Measurements from ENCODE around the gene LYRM7.
"Not testable (repeated sequence)": the region's sequence is repeated elsewhere in the genome, so short reads cannot be mapped to it uniquely, and the experiment has no call there.

Gene LYRM7

DNA sequence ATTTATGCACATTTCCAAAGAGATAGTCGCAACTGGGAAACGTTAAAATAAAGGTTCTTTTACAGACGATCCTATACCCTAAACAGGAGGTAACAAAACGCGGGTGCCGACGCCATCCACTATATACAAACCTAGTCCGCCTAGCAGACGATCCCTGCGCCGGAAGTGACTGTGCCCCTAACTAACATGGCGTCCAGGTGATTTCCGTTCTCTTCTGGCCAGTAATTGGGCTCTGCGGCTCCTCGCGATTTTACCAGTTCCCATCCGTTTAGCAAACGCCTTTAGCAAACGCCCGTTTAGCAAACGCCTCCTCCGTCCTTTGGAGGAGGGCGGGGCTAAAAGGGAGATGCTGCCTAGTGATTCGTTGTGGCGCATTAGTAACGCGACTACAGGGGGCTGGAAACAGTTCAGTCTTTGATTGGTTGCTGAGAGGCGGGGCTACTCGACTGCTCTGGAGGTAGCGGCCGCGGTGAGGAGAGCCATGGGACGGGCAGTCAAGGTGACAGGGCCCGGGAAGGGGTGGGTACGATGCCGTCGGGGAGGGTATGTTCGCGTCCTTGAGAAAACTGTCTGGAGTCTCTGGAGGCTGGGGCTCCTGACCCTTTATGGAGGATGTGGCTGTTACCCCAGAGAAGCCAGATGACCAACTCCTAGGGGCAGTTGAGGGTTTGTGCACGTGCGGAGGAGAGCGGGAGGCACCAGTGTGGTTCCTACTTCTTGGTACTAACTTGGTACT is at the start of gene LYRM7:
LYRM7 (plus strand) TSS at position 405 of the 736 bp plus-strand sequence; CDS start at position 482, 77 bp downstream.
- Mint-ChIP-seq H3K27me3 (no peaks in the 10 kb centered on the region), H3K4me1 (ENCODE audit: low read depth) (peaks cover 57% of the 10 kb centered on the region), H3K4me3 (peak within 1 kb of the TSS; percentile 99), H3K36me3 (ENCODE audit: low read depth) (peaks cover 9% of the 10 kb centered on the region), H3K9me3 (no peaks in the 10 kb centered on the region), H3K27ac (peak within 1 kb of the TSS; percentile 95)

DNA sequence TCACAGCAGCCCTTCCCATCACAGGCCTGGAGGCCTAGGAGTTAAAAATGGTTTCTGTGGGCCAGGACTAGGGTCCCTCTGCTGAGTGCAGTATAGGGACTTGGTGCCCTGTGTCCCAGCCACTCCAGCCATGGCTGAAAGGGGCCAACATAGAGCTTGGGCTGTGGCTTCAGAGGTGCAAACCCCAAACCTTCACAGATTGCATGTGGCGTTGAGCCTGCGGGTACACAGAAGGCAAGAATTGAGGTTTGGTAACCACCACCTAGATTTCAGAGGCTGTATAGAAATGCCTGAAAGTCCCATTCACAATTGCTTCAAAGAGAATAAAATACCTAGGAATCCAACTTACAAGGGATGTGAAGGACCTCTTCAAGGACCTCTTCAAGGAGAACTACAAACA is 43.5 kb upstream of the LYRM7 start:
- H3K27ac Mint-ChIP-seq; H3K27me3 Mint-ChIP-seq; H3K4me3 Mint-ChIP-seq; H3K4me1 Mint-ChIP-seq (ENCODE audit: low read depth); H3K36me3 Mint-ChIP-seq (ENCODE audit: low read depth): not testable (repeated sequence)
- peaks cover 19% of the 10 kb centered on the region for H3K9me3 Mint-ChIP-seq

DNA sequence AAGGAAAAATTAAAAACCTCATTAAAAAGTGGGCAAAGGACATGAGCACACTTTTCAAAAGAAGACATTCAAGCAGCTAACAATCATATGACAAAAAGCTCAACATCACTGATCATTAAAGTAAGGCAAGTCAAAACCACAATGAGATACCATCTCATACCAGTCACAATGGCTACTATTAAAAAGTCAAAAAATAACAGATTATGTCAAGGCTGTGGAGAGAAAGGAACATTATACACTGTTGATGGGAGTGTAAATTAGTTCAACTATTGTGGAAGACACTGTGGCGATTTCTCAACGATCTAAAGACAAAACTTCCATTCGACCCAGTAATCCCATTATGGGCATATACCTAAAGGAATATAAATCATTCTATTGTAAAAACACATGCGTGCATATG is 41.4 kb upstream of the LYRM7 start:
- no peak overlapping the region for H3K27ac Mint-ChIP-seq
- no peak overlapping the region for H3K4me3 Mint-ChIP-seq
- peaks cover 19% of the 10 kb centered on the region for H3K9me3 Mint-ChIP-seq
- H3K4me1 Mint-ChIP-seq (ENCODE audit: low read depth), result no peaks in the 10 kb centered on the region
- no peaks in the 10 kb centered on the region for H3K36me3 Mint-ChIP-seq (ENCODE audit: low read depth)
- no peaks in the 10 kb centered on the region for H3K27me3 Mint-ChIP-seq

DNA sequence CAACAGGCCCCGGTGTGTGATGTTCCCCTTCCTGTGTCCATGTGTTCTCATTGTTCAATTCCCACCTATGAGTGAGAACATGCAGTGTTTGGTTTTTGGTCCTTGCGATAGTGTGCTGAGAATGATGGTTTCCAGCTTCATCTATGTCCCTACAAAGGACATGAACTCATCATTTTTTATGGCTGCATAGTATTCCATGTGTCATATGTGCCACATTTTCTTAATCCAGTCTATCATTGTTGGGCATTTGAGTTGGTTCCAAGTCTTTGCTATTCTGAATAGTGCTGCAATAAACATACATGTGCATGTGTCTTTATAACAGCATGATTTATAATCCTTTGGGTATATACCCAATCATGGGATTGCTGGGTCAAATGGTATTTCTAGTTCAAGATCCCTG is 37.7 kb upstream of the LYRM7 start:
- not testable (repeated sequence) for H3K27me3 Mint-ChIP-seq; H3K4me3 Mint-ChIP-seq; H3K36me3 Mint-ChIP-seq (ENCODE audit: low read depth); H3K4me1 Mint-ChIP-seq (ENCODE audit: low read depth); H3K27ac Mint-ChIP-seq
- peaks cover 15% of the 10 kb centered on the region for H3K9me3 Mint-ChIP-seq

- not testable (repeated sequence) for H3K4me3 Mint-ChIP-seq; H3K27me3 Mint-ChIP-seq; H3K36me3 Mint-ChIP-seq (ENCODE audit: low read depth); H3K27ac Mint-ChIP-seq
- peaks cover 11% of the 10 kb centered on the region for H3K9me3 Mint-ChIP-seq
- H3K4me1 Mint-ChIP-seq (ENCODE audit: low read depth), result peaks cover 10% of the 10 kb centered on the region
Observed at GRCh38 chr5:131138406-131138805, 32.3 kb upstream of the LYRM7 start.

DNA sequence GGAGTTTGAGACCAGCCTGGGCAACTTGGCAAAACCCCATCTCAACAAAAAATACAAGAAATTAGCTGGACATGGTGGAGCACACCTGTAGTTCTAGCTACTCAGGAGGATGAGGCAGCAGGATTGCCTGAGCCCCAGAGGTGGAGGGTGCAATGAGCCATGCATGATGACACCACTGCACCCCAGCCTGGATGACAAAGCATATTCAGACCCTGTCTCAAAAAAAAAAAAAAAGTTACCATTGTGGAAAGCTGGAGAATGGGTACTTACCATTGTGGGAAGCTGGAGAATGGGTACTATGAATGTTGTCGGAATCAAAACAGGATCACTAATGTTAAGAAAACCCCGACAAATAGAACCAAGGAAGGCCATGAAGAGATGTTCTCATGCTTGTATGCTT is 31.4 kb upstream of the LYRM7 start:
- Mint-ChIP-seq H3K4me1 (ENCODE audit: low read depth) (peaks cover 10% of the 10 kb centered on the region), H3K9me3 (peaks cover 11% of the 10 kb centered on the region), H3K27ac (no peak overlapping the region), H3K36me3 (ENCODE audit: low read depth) (peaks cover 6% of the 10 kb centered on the region), H3K4me3 (no peak overlapping the region), H3K27me3 (no peaks in the 10 kb centered on the region)

GRCh38 chr5:131142970-131143617 is 27.6 kb upstream of the LYRM7 start:
- H3K36me3 Mint-ChIP-seq (ENCODE audit: low read depth), result no peaks in the 10 kb centered on the region
- no peak overlapping the region for H3K27ac Mint-ChIP-seq
- H3K9me3 Mint-ChIP-seq, result no peaks in the 10 kb centered on the region
- peaks cover under 1% of the 10 kb centered on the region for H3K4me1 Mint-ChIP-seq (ENCODE audit: low read depth)
- no peak overlapping the region for H3K4me3 Mint-ChIP-seq
- H3K27me3 Mint-ChIP-seq, result no peaks in the 10 kb centered on the region

GRCh38 chr5:131147258-131147657 is 23.5 kb upstream of the LYRM7 start:
- H3K9me3 Mint-ChIP-seq, result no peaks in the 10 kb centered on the region
- no peak overlapping the region for H3K4me3 Mint-ChIP-seq
- H3K27me3 Mint-ChIP-seq, result no peaks in the 10 kb centered on the region
- no peaks in the 10 kb centered on the region for H3K36me3 Mint-ChIP-seq (ENCODE audit: low read depth)
- H3K27ac Mint-ChIP-seq, result no peak overlapping the region
- H3K4me1 Mint-ChIP-seq (ENCODE audit: low read depth), result peaks cover 5% of the 10 kb centered on the region

DNA sequence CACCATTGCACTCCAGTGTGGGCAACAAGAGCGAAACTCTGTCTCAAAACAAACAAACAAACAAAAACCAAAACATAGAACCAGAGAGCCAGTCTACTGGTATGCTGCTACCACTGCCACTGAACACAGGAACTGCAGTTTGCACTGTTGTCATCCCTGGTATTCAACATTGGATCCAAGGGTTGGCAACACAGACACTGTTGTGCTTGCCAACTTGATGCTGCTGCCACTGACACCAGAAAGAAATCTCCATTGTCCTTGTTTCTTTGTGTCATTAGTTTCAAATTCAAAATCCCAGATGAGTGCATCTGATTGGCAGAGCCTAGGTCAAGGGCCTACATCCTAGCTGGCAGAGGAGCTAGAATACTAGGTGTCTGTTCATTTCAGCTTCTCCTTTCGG is 21.9 kb upstream of the LYRM7 start:
- no peaks in the 10 kb centered on the region for H3K36me3 Mint-ChIP-seq (ENCODE audit: low read depth)
- no peaks in the 10 kb centered on the region for H3K27me3 Mint-ChIP-seq
- no peak overlapping the region for H3K27ac Mint-ChIP-seq
- no peak overlapping the region for H3K4me3 Mint-ChIP-seq
- no peaks in the 10 kb centered on the region for H3K9me3 Mint-ChIP-seq
- peaks cover 5% of the 10 kb centered on the region for H3K4me1 Mint-ChIP-seq (ENCODE audit: low read depth)

DNA sequence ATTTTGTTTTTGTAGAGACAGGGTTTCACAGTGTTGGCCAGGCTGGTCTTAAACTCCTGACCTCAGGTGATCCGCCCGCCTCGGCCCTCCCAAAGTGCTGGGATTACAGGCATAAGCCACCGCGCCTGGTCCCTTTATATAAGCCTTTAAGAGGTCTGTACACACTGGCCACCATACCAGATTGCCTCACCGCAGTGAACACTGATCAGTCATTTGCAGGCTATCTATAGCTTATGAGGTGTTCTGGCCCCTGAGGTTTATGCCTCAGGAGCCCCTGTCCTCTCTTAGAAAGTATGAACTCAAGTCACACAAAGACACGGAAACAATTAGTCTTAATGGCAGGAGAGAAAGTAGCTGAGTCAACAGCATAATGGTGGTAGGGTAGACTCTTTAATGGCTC is 20.3 kb upstream of the LYRM7 start:
- H3K36me3 Mint-ChIP-seq (ENCODE audit: low read depth), result no peaks in the 10 kb centered on the region
- H3K4me1 Mint-ChIP-seq (ENCODE audit: low read depth), result peaks cover 5% of the 10 kb centered on the region
- H3K27me3 Mint-ChIP-seq, result no peaks in the 10 kb centered on the region
- no peaks in the 10 kb centered on the region for H3K9me3 Mint-ChIP-seq
- H3K4me3 Mint-ChIP-seq, result no peak overlapping the region
- no peak overlapping the region for H3K27ac Mint-ChIP-seq

DNA sequence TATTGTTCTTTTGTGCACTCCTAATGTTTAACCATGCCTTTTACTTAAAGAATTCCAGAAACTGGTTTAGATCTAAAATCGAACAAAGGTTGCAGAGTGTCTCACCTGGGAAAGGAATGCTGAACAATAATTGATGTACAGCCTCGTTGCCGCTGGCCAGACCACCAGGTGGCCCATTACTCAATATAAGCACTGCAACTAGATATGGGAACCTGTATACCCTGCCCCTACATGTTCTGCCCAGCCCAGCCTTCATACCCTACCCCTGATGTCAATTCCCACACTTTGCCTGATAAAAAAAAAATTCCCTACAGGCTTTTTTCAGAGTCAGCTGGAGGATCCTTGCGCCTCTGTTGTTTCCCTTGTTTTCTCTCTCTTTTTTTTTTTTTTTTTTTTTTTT is 19.5 kb upstream of the LYRM7 start:
- Mint-ChIP-seq H3K27ac (no peak overlapping the region), H3K36me3 (ENCODE audit: low read depth) (peaks cover 1% of the 10 kb centered on the region), H3K4me1 (ENCODE audit: low read depth) (peaks cover 5% of the 10 kb centered on the region), H3K4me3 (no peak overlapping the region), H3K9me3 (no peaks in the 10 kb centered on the region), H3K27me3 (no peaks in the 10 kb centered on the region)

DNA sequence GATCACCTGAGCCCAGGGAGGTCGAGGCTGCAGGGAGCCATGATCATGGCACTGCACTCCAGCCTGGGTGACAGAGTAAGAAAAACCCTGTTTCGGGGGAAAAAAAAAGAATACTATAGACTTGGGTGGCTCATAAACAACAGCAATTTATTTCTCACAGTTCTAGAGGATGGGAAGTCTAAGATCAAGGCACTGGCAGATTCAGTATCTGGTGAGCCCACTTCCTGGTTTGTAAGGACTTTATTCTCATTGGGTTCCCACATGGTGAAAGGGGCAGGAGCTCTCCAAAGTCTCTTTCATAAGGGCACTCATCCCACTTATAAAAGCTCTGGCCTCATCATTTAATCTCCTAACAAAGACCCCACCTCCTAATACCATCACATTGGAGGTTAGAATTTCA is 14.4 kb upstream of the LYRM7 start:
- no peak overlapping the region for H3K27ac Mint-ChIP-seq
- no peak overlapping the region for H3K4me3 Mint-ChIP-seq
- no peaks in the 10 kb centered on the region for H3K27me3 Mint-ChIP-seq
- no peaks in the 10 kb centered on the region for H3K9me3 Mint-ChIP-seq
- H3K4me1 Mint-ChIP-seq (ENCODE audit: low read depth), result peaks cover 18% of the 10 kb centered on the region
- H3K36me3 Mint-ChIP-seq (ENCODE audit: low read depth), result peaks cover 50% of the 10 kb centered on the region

DNA sequence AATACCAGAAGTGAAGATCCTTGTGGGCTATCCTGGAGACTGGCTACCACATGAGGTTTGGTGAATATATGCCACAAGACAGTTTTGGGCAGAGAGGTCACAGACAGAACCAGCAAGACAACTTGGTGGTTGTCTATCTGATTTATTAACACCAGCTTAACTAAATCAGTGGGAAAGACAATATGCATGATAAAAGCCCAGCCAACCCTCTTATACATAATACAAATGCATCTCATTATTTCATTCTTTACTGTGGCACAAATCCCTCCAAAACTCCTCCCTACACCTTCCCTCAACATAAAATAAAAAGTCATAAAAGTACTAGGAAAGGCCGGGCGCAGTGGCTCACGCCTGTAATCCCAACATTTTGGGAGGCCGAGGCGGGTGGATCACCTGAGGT is 13.8 kb upstream of the LYRM7 start:
- H3K4me1 Mint-ChIP-seq (ENCODE audit: low read depth), result peaks cover 24% of the 10 kb centered on the region
- no peaks in the 10 kb centered on the region for H3K9me3 Mint-ChIP-seq
- H3K4me3 Mint-ChIP-seq, result no peak overlapping the region
- peaks cover 56% of the 10 kb centered on the region for H3K36me3 Mint-ChIP-seq (ENCODE audit: low read depth)
- no peaks in the 10 kb centered on the region for H3K27me3 Mint-ChIP-seq
- H3K27ac Mint-ChIP-seq, result no peak overlapping the region

- no peaks in the 10 kb centered on the region for H3K27me3 Mint-ChIP-seq
- H3K27ac Mint-ChIP-seq, result peak overlapping the region; percentile 18
- peak overlapping the region; percentile 9 for H3K4me3 Mint-ChIP-seq
- no peaks in the 10 kb centered on the region for H3K9me3 Mint-ChIP-seq
- peaks cover 47% of the 10 kb centered on the region for H3K4me1 Mint-ChIP-seq (ENCODE audit: low read depth)
- peaks cover 79% of the 10 kb centered on the region for H3K36me3 Mint-ChIP-seq (ENCODE audit: low read depth)
Observed at GRCh38 chr5:131160134-131160533, 10.6 kb upstream of the LYRM7 start.

- H3K27me3 Mint-ChIP-seq, result no peaks in the 10 kb centered on the region
- H3K27ac Mint-ChIP-seq, result peak overlapping the region; percentile 97
- H3K9me3 Mint-ChIP-seq, result no peaks in the 10 kb centered on the region
- H3K36me3 Mint-ChIP-seq (ENCODE audit: low read depth), result peaks cover 57% of the 10 kb centered on the region
- peak overlapping the region; percentile 99 for H3K4me3 Mint-ChIP-seq
- peaks cover 65% of the 10 kb centered on the region for H3K4me1 Mint-ChIP-seq (ENCODE audit: low read depth)
Observed at GRCh38 chr5:131163276-131164119, 7.2 kb upstream of the LYRM7 start.
